HEK293T (cell line): ENCODE measurements around the gene RASSF3.
"Not testable (repeated sequence)": the region's sequence is repeated elsewhere in the genome, so short reads cannot be mapped to it uniquely, and the experiment has no call there.

ENCODE experiments used
- CTCF ChIA-PET: fragments of 350-600 bp; formaldehyde crosslinking; extraction: SDS; loops from one replicate; lab custom pipeline; 2021; ENCODE audit warnings: antibody characterized with exemption, inconsistent platforms; lab: Yijun Ruan, JAX
- POLR2A ChIA-PET: fragments of 350-600 bp; formaldehyde crosslinking; extraction: SDS; loops from one replicate; lab custom pipeline; 2020; ENCODE audit warnings: antibody characterized with exemption, inconsistent platforms; lab: Yijun Ruan, JAX
- DNase-seq: peaks from one replicate; pipeline ENCODE4 v3.0.0; 2012; ENCODE audit warnings: mixed read lengths; ENCODE audit errors: extremely low spot score
- ARNT ChIP-seq: fragments of 450-650 bp; IDR thresholded peaks from 2 replicates; pipeline ENCODE4 v1.6.1; 2017; ENCODE audit warnings: mild to moderate bottlenecking
- BHLHE40 ChIP-seq: fragments of 450-650 bp; IDR thresholded peaks from 2 replicates; pipeline ENCODE4 v1.6.1; 2016; ENCODE audit warnings: mild to moderate bottlenecking, moderate library complexity, borderline replicate concordance
- CTBP1 ChIP-seq: fragments of 450-650 bp; IDR thresholded peaks from 2 replicates; pipeline ENCODE4 v1.6.1; 2016; ENCODE audit warnings: borderline replicate concordance
- ELF4 ChIP-seq: fragments of 450-650 bp; IDR thresholded peaks from 2 replicates; pipeline ENCODE4 v1.6.1; 2017; ENCODE audit warnings: antibody characterized with exemption
- FOXA1 ChIP-seq: fragments of 450-650 bp; IDR thresholded peaks from 2 replicates; pipeline ENCODE4 v1.6.1; 2016; ENCODE audit warnings: mild to moderate bottlenecking
- FOXK2 ChIP-seq: fragments of 450-650 bp; IDR thresholded peaks from 2 replicates; pipeline ENCODE4 v1.6.1; 2016; ENCODE audit warnings: mild to moderate bottlenecking
- FOXM1 ChIP-seq: fragments of 450-650 bp; IDR thresholded peaks from 2 replicates; pipeline ENCODE4 v1.6.1; 2017; ENCODE audit warnings: mild to moderate bottlenecking, borderline replicate concordance
- HDGF ChIP-seq: fragments of 450-650 bp; IDR thresholded peaks from 2 replicates; pipeline ENCODE4 v1.6.1; 2017; ENCODE audit warnings: antibody characterized with exemption, borderline replicate concordance
- L3MBTL2 ChIP-seq: fragments of 450-650 bp; conservative IDR thresholded peaks from 2 replicates; pipeline ENCODE4 v1.6.1; 2016; ENCODE audit warnings: mild to moderate bottlenecking
- LEF1 ChIP-seq: fragments of 450-650 bp; IDR thresholded peaks from 2 replicates; pipeline ENCODE4 v1.6.1; 2017; ENCODE audit warnings: mild to moderate bottlenecking, borderline replicate concordance
- NFRKB ChIP-seq: fragments of 450-650 bp; IDR thresholded peaks from 2 replicates; pipeline ENCODE4 v1.6.1; 2016; ENCODE audit warnings: mild to moderate bottlenecking, moderate library complexity
- SP1 ChIP-seq: fragments of 450-650 bp; IDR thresholded peaks from 2 replicates; pipeline ENCODE4 v1.6.1; 2017
- SUZ12 ChIP-seq: fragments of 450-650 bp; IDR thresholded peaks from 2 replicates; pipeline ENCODE4 v1.6.1; 2016; ENCODE audit warnings: mild to moderate bottlenecking
- TARDBP ChIP-seq: fragments of 450-650 bp; IDR thresholded peaks from 2 replicates; pipeline ENCODE4 v1.6.1; 2016
- ZNF384 ChIP-seq: fragments of 450-650 bp; IDR thresholded peaks from 2 replicates; pipeline ENCODE4 v1.6.1; 2016
- TF ChIP-seq, protein P1 (sequence below): fragments of 450-650 bp; IDR thresholded peaks from 2 replicates; pipeline ENCODE4 v1.6.1; 2016

RASSF3 gene

DNA sequence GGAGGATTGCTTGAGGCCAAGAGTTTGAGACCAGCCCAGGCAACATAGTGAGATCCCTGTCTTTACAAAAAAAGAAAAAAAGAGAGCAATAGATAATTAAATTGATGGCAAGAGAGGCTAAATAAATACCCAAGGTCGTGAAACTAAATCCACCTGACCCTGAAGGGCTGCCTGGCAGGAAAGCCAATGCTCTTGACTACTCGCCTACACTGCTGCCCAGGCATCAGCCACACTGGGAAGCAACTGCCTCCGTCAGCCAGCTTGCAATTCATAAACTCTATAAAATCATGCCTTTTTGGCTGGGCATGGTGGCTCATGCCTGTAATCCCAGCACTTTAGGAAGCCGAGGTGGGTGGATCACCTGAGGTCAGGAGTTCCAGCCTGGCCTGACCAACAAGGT lies 31.7 kb upstream of the RASSF3 start:
- no peak for TF ChIP-seq NFRKB
- TF ChIP-seq CTBP1: no peak
- TF ChIP-seq FOXA1: no peak
- DNase-seq: no peak
- CTCF ChIA-PET: no interaction called here
- POLR2A ChIA-PET: no interaction called here

DNA sequence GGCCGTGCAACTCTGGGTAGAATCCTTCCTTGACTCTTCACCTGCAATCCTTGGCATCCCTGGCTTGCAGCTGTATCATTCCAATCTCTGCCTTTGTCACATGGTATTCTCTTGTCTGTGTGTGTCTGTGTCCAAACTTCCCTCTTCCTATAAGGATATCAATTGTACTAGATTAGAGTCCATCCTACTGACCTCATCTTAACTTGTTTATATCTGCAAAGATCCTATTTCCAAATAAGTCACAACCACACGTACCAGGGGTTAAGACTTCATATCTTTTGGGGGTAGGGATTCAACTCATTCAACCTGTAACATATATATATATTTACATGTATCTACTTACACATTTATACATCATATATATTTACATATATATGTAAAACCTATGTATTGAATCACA lies 29.6 kb upstream of the RASSF3 start:
- ChIA-PET POLR2A (no interaction called here), CTCF (interaction anchor here (0.7 kb wide), 1 partner anchor 28 kb away, joined by 3 read pairs; no protein-coding TSS in a partner anchor)
- TF ChIP-seq SP1: no peak
- no peak for TF ChIP-seq FOXK2
- TF ChIP-seq L3MBTL2: no peak
- TF ChIP-seq CTBP1: no peak
- no peak for TF ChIP-seq FOXA1
- no peak for TF ChIP-seq SUZ12
- TF ChIP-seq LEF1: no peak
- no peak for TF ChIP-seq ARNT
- TF ChIP-seq HDGF: no peak
- no peak for TF ChIP-seq BHLHE40
- no peak for TF ChIP-seq FOXM1
- TF ChIP-seq NFRKB: no peak
- TF ChIP-seq ELF4: no peak
- TF ChIP-seq ZNF384: no peak
- no peak for TF ChIP-seq TARDBP
- TF ChIP-seq, protein P1, sequence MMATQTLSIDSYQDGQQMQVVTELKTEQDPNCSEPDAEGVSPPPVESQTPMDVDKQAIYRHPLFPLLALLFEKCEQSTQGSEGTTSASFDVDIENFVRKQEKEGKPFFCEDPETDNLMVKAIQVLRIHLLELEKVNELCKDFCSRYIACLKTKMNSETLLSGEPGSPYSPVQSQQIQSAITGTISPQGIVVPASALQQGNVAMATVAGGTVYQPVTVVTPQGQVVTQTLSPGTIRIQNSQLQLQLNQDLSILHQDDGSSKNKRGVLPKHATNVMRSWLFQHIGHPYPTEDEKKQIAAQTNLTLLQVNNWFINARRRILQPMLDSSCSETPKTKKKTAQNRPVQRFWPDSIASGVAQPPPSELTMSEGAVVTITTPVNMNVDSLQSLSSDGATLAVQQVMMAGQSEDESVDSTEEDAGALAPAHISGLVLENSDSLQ: no peak

DNA sequence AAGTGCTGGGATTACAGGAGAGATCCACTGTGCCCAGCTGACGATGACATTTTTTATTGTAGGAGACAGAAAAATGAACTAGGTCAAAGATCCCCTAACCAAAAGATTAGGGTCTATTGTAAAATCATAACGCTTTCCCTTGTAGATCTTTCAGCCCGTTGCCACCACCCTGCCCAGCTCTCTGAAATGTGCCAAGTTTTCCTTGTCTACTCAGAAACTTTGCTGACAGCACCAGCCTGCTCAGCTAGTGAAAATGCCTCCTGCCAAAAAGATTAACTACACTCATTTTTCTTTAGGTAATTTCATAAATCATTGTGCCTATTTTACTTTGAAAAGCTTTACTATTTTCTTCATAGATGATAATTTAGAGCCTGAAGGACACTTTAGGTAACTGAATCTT lies 28.2 kb upstream of the RASSF3 start:
- CTCF ChIA-PET: no interaction called here
- no peak for TF ChIP-seq SUZ12
- TF ChIP-seq ZNF384: no peak
- TF ChIP-seq BHLHE40: no peak
- TF ChIP-seq, protein P1: no peak
- no peak for TF ChIP-seq HDGF
- TF ChIP-seq CTBP1: no peak
- no peak for TF ChIP-seq FOXK2
- no peak for TF ChIP-seq FOXA1
- no peak for TF ChIP-seq SP1
- no peak for TF ChIP-seq ARNT
- no peak for TF ChIP-seq FOXM1
- POLR2A ChIA-PET: no interaction called here
- DNase-seq: no peak

More for the DNA sequence above, 29.6 kb upstream of the RASSF3 start:
- DNase-seq: no peak

DNA sequence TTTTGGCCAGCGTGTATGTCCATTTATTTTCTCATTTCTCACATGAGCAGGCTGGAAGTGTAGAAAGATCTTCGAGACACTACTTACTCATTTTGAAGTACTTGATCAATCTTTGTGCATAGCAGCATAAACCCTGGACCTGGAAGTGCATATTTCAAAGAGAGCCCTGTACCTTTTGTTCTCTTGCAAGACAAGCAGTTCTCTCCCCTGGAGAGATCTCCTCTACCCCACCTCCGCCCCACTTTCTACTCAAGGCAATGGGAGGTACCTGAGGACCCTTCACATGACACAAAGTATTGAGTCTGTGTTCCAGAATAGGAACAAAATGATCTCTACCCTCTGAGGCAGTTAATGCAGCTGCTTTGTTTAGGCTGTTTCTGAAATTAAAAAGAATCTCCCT lies 27.4 kb upstream of the RASSF3 start:
- POLR2A ChIA-PET: no interaction called here
- no peak for DNase-seq
- no peak for TF ChIP-seq FOXK2
- TF ChIP-seq ELF4: no peak
- no peak for TF ChIP-seq L3MBTL2
- no peak for TF ChIP-seq ARNT
- no peak for TF ChIP-seq FOXM1
- TF ChIP-seq BHLHE40: no peak
- no peak for TF ChIP-seq SUZ12
- TF ChIP-seq ZNF384: no peak
- no peak for TF ChIP-seq SP1
- CTCF ChIA-PET: interaction anchor here (0.7 kb wide), 1 partner anchor 20 kb away, joined by 3 read pairs; no protein-coding TSS in a partner anchor

DNA sequence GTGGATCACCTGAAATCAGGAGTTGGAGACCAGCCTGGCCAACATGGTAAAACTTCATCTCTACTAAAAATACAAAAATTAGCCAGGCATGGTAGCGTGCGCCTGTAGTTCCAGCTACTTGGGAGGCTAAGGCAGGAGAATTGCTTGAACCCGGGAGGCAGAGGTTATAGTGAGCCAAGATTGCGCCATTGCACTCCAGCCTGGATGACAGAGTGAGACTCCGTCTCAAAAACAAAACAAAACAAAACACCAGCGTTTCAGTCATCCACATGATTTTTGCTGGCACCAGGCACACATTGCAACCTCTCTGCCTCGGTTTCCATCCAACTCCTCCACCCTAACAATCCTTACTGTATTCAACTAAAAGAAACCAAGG lies 26.9 kb upstream of the RASSF3 start:
- POLR2A ChIA-PET, DNase-seq: not testable (repeated sequence)
- CTCF ChIA-PET: interaction anchor here (0.7 kb wide), 1 partner anchor 20 kb away, joined by 3 read pairs; no protein-coding TSS in a partner anchor

DNA sequence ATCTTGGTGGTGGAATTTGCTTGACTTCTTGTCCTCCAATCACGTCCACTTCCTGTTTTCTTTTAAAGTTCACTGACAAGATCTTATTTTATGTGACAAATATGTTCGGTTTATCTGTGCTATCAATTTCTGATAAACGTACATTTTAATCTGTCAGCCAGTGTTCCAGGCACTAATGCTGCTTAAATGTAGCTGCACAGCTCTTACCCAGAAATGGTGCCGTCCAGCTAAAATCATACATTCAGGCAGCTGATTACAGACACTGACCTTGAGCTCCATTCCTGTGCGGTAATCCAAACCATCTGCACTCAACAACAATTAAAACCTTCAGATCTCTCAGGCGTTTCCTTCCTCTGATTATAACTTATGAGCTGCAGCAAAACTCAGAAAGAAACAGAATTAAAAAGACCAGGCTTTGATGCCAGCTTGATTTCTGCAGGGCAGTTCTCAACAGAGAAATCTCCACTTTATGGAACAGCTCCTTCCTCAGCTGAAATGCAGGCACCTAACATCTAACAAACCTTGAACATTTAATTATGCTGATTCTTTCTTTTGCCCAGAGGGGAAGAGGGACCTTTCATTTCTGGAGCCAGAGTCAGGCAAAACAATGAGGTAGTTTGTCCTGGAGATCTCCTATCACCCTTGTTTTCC lies 26.4 kb upstream of the RASSF3 start:
- no peak for TF ChIP-seq CTBP1
- no peak for TF ChIP-seq BHLHE40
- no peak for TF ChIP-seq L3MBTL2
- TF ChIP-seq, protein P1: no peak
- TF ChIP-seq LEF1: no peak
- TF ChIP-seq FOXM1: no peak
- no peak for TF ChIP-seq NFRKB
- TF ChIP-seq ZNF384: no peak
- TF ChIP-seq SP1: no peak
- no peak for TF ChIP-seq FOXA1
- no peak for TF ChIP-seq SUZ12
- TF ChIP-seq TARDBP: no peak
- TF ChIP-seq FOXK2: no peak
- no peak for TF ChIP-seq HDGF
- TF ChIP-seq ELF4: no peak
- CTCF ChIA-PET: interaction anchor here (0.6 to 1.0 kb wide), 2 partner anchors 25 to 108 kb away, joined by 3 to 4 read pairs; no protein-coding TSS in a partner anchor
- no peak for DNase-seq
- POLR2A ChIA-PET: no interaction called here

DNA sequence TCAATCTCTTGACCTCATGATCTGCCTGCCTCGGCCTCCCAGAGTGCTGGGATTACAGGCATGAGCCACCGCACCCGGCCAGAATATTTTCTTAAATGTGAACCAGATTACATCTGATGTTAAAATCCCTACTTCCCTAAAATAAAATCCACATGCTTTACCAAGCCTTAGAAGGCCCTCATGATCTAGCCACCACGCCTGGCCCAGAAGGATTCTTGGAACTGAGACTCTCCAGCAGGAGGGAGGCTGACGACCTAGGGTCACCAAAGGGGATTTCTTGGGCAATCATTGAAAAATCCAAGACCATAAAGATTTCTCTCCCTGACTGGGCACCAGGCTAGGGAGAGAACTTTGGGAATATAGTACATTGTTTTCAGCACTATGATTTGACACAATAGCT lies 25.2 kb upstream of the RASSF3 start:
- no peak for DNase-seq
- TF ChIP-seq CTBP1: no peak
- no peak for TF ChIP-seq HDGF
- TF ChIP-seq, protein P1: no peak
- TF ChIP-seq NFRKB: no peak
- TF ChIP-seq FOXA1: no peak
- no peak for TF ChIP-seq LEF1
- TF ChIP-seq L3MBTL2: no peak
- TF ChIP-seq ARNT: no peak
- no peak for TF ChIP-seq TARDBP
- CTCF ChIA-PET: no interaction called here
- POLR2A ChIA-PET: no interaction called here
